K562 (cell line): ENCODE results near the gene QRICH1. TPM values are rescaled to one million over a fixed set of nuclear protein-coding genes. Genes with fewer than 3 reads are reported as not detected.

Source experiments
- CREB3L1 ChIP-seq: fragments of 450-650 bp; IDR thresholded peaks from 2 replicates; pipeline ENCODE4 v1.6.1; 2014; ENCODE audit warnings: low read depth, mild to moderate bottlenecking, moderate library complexity, borderline replicate concordance
- FOXK1 ChIP-seq: sonication (generic); formaldehyde crosslinking; IDR thresholded peaks from 2 replicates; pipeline ENCODE4 v1.8.0; 2022; ENCODE audit warnings: missing genetic modification reagents, mild to moderate bottlenecking, borderline replicate concordance
- HIVEP1 ChIP-seq: fragments of 250-450 bp; sonication (Bioruptor Pico); IDR thresholded peaks from 2 replicates; pipeline ENCODE4 v1.4.0; 2020; ENCODE audit warnings: mild to moderate bottlenecking
- NR3C1 ChIP-seq: sonication (generic); formaldehyde crosslinking; IDR thresholded peaks from 2 replicates; pipeline ENCODE4 v1.8.1; 2022; ENCODE audit warnings: missing genetic modification reagents
- POLR2A ChIP-seq: fragments of 450-650 bp; conservative IDR thresholded peaks from 2 replicates; pipeline ENCODE4 v1.6.1; 2016
- POLR2AphosphoS2 ChIP-seq: IDR thresholded peaks from 2 replicates; pipeline ENCODE4 v1.6.1; 2012; ENCODE audit warnings: low read length, improper control_type of control experiment
- POLR2G ChIP-seq: fragments of 200-400 bp; formaldehyde crosslinking; IDR thresholded peaks from 2 replicates; pipeline ENCODE4 v1.6.1; 2017; ENCODE audit warnings: low read depth, mild to moderate bottlenecking, antibody characterized with exemption, low read length, moderate library complexity
- RBFOX2 ChIP-seq: fragments of 200-400 bp; formaldehyde crosslinking; IDR thresholded peaks from 2 replicates; pipeline ENCODE4 v1.6.1; 2017; ENCODE audit warnings: low read depth, mild to moderate bottlenecking, low read length, moderate library complexity
- RUNX1 ChIP-seq: sonication (generic); IDR thresholded peaks from 2 replicates; pipeline ENCODE4 v1.6.1; 2016; ENCODE audit warnings: antibody characterized with exemption, low read depth
- ZC3H11A ChIP-seq: IDR thresholded peaks from 2 replicates; pipeline ENCODE4 v1.6.1; 2012; ENCODE audit warnings: low read depth, low read length, improper control_type of control experiment
- polyA plus RNA-seq, 8 experiments: library from polyadenylated mRNA; depleted of rRNA in 4 of 8; stranded (reverse) in 5 of 8; unstranded in 3 of 8; fragments of >200 nt; fragmentation: Nextera tagmentation in 2 of 8; fragmentation: Illumina TruSeq in 1 of 8; extraction: Ambion mirVana in 2 of 8; extraction: Trizol in 1 of 8; gene quantifications; 2 replicates each; pipeline versions ENCODE4 v1.2.1 to v1.2.3, GENCODE V29; 2011 to 2014; ENCODE audit warnings: inconsistent platforms in 1 of 8, missing spikeins in 1 of 8
- total RNA-seq, 7 experiments: library from RNA; depleted of rRNA in 6 of 7; stranded (reverse); fragments of >200 nt in 6 of 7; fragmentation: Illumina TruSeq in 2 of 7; extraction: Trizol in 2 of 7; gene quantifications; 2 replicates each; pipeline versions ENCODE4 v1.2.1 to v1.2.3, GENCODE V29; 2011 to 2021; ENCODE audit warnings: low replicate concordance in 1 of 7

Gene QRICH1
- total and polyA plus RNA-seq, 9 of the 15 experiments (the other 6 are each of a cell fraction or from before 2014, with no cell fraction given) = 20.1 to 99.2 (median 56.7) TPM

- peak; percentile 91 for TF ChIP-seq CREB3L1
- TF ChIP-seq HIVEP1 = no peak
- peak; percentile 66; the same call in 1 of the 2 replicates for TF ChIP-seq POLR2AphosphoS2
- no peak for TF ChIP-seq NR3C1 (CRISPR knock-in tag)
- no peak for TF ChIP-seq RUNX1
- TF ChIP-seq POLR2G = peak; percentile 91
- peak; percentile 85 for TF ChIP-seq POLR2A
- TF ChIP-seq ZC3H11A = no peak
- no peak for TF ChIP-seq FOXK1 (CRISPR knock-in tag)
- TF ChIP-seq RBFOX2 = peak; percentile 92
- TF ChIP-seq, all 486 proteins: peak for 60
These were observed 10.8 kb upstream of the QRICH1 start, which contains the start of gene QARS1 (continued) for GRCh38 chr3:49104427-49105291.
